ENCODE data around the gene NOS3.

NOS3 gene

GRCh38 chr7:151012911-151013347, 22.1 kb downstream of the NOS3 start:
- peak overlapping the region; percentile 55 for H3K4me3 ChIP-seq (ENCODE audit: low read depth, low read length)
- no peak for DNase-seq (ENCODE audit: low read depth, low spot score)
- ChIA-PET CTCF (interaction anchor here (0.6 to 11.9 kb wide), 11 partner anchors 8 to 96 kb away, joined by 3 to 190 read pairs (median 4); partner anchors contain the start of gene ATG9B), POLR2A (no interaction called here)
- TF ChIP-seq, protein P1, sequence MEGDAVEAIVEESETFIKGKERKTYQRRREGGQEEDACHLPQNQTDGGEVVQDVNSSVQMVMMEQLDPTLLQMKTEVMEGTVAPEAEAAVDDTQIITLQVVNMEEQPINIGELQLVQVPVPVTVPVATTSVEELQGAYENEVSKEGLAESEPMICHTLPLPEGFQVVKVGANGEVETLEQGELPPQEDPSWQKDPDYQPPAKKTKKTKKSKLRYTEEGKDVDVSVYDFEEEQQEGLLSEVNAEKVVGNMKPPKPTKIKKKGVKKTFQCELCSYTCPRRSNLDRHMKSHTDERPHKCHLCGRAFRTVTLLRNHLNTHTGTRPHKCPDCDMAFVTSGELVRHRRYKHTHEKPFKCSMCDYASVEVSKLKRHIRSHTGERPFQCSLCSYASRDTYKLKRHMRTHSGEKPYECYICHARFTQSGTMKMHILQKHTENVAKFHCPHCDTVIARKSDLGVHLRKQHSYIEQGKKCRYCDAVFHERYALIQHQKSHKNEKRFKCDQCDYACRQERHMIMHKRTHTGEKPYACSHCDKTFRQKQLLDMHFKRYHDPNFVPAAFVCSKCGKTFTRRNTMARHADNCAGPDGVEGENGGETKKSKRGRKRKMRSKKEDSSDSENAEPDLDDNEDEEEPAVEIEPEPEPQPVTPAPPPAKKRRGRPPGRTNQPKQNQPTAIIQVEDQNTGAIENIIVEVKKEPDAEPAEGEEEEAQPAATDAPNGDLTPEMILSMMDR (IDR thresholded peaks at IDR 0.05; ENCODE audit: insufficient read depth, low read length, missing control alignments) = peak; percentile 78

DNA sequence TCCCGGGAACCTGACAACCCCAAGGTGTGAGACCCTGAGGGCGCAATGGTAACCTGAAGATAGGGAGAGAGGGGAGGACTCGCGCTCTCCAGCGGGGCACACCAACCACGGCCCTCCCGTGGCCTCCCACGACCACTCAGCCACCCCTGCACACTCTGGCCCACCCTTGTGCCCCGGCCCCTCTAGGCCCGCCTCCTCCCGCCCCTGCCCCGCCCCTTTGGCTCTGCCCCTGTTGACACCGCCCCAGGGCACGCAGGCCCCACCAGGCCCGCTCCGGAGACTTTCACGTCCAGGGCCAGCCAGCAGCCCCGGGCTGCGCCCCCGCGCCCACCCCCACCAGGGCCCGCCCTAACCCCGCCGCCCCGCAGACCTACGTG, 22.5 kb downstream of the NOS3 start:
- H3K4me3 ChIP-seq (ENCODE audit: low read depth, low read length) = peak overlapping the region; percentile 55
- ChIA-PET CTCF (interaction anchor here (0.9 to 11.9 kb wide), 7 partner anchors 10 to 115 kb away, joined by 4 to 190 read pairs (median 5); partner anchors contain the start of gene ATG9B), POLR2A (no interaction called here)
- TF ChIP-seq, protein P1 (IDR thresholded peaks at IDR 0.05; ENCODE audit: insufficient read depth, low read length, missing control alignments) = no peak
- DNase-seq (ENCODE audit: low read depth, low spot score) = no peak

- POLR2A ChIA-PET = no interaction called here
- TF ChIP-seq, protein P1 (IDR thresholded peaks at IDR 0.05; ENCODE audit: insufficient read depth, low read length, missing control alignments) = peak; percentile 34
- CTCF ChIA-PET = interaction anchor here (0.6 to 11.9 kb wide), 9 partner anchors 10 to 115 kb away, joined by 3 to 190 read pairs (median 5); partner anchors contain the start of gene ATG9B
- DNase-seq (ENCODE audit: low read depth, low spot score) = no peak
- H3K4me3 ChIP-seq (ENCODE audit: low read depth, low read length) = peak overlapping the region; percentile 55
These were observed 23.1 kb downstream of the NOS3 start for GRCh38 chr7:151013733-151014497.

GRCh38 chr7:151014950-151015349, 24.1 kb downstream of the NOS3 start:
- no peak for DNase-seq (ENCODE audit: low read depth, low spot score)
- ChIA-PET POLR2A (no interaction called here), CTCF (interaction anchor here (1.3 to 11.9 kb wide), 4 partner anchors 9 to 116 kb away, joined by 5 to 190 read pairs (median 37); partner anchors contain the start of gene ATG9B)
- no peak overlapping the region for H3K4me3 ChIP-seq (ENCODE audit: low read depth, low read length)
- TF ChIP-seq, protein P1 (IDR thresholded peaks at IDR 0.05; ENCODE audit: insufficient read depth, low read length, missing control alignments) = no peak

GRCh38 chr7:151015967-151016366, 25.1 kb downstream of the NOS3 start:
- DNase-seq (ENCODE audit: low read depth, low spot score) = no peak
- H3K4me3 ChIP-seq (ENCODE audit: low read depth, low read length) = no peak overlapping the region
- POLR2A ChIA-PET = no interaction called here
- TF ChIP-seq, protein P1 (IDR thresholded peaks at IDR 0.05; ENCODE audit: insufficient read depth, low read length, missing control alignments) = no peak
- CTCF ChIA-PET = interaction anchor here (3.5 to 9.0 kb wide), 6 partner anchors 9 to 118 kb away, joined by 14 to 125 read pairs (median 46); partner anchors contain the start of gene ABCB8

DNA sequence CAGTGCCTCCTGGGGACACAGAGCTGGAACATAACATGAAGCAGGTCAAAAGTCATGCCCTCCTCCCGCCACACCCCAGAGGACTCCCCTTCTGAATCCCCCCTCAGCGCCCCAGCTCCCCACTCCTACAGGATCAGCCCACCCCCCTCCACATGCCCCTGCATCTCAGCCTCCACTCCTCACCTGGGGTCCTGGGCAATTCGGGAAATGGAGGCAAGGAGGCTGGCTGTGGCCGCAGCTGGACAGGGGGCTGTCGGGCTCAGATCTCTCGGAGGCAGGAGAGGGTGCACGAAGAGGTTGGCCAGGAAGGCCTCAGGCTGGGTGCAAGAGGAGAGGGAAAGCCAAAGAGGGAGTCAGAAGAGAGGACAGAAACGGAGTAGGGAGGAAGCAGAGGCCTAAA, 25.7 kb downstream of the NOS3 start:
- TF ChIP-seq, protein P1 (IDR thresholded peaks at IDR 0.05; ENCODE audit: insufficient read depth, low read length, missing control alignments) = no peak
- no peak for DNase-seq (ENCODE audit: low read depth, low spot score)
- ChIA-PET POLR2A (interaction anchor here (0.7 kb wide), 1 partner anchor 64 kb away, joined by 3 read pairs; the partner anchor contains the start of gene FASTK), CTCF (interaction anchor here (1.3 to 9.0 kb wide), 9 partner anchors 9 to 118 kb away, joined by 3 to 125 read pairs (median 22); partner anchors contain the start of gene ABCB8)
- no peak overlapping the region for H3K4me3 ChIP-seq (ENCODE audit: low read depth, low read length)
